GM20000 (cell line): ENCODE results near the gene HACE1.
"Not testable (repeated sequence)": the region's sequence is repeated elsewhere in the genome, so short reads cannot be mapped to it uniquely, and the experiment has no call there.

Source experiments
- DNase-seq: peaks from one replicate; pipeline ENCODE4 v3.0.0; 2012; ENCODE audit warnings: low spot score
- CTCF ChIP-seq: IDR thresholded peaks from 2 replicates; pipeline ENCODE4 v1.5.1; 2012; ENCODE audit warnings: mild to moderate bottlenecking, control low read depth; ENCODE audit errors: extremely low read depth, missing control alignments

Gene HACE1

GRCh38 chr6:104753251-104753650 is 106.5 kb downstream of the HACE1 start:
- DNase-seq = no peak
- TF ChIP-seq CTCF = no peak

- TF ChIP-seq CTCF = no peak
- no peak for DNase-seq
Measured at GRCh38 chr6:104750449-104750848, 109.3 kb downstream of the HACE1 start.

- not testable (repeated sequence) for DNase-seq
Measured at GRCh38 chr6:104739124-104739523, 120.6 kb downstream of the HACE1 start.

- not testable (repeated sequence) for DNase-seq
Measured at GRCh38 chr6:104737567-104737966, 122.2 kb downstream of the HACE1 start.

GRCh38 chr6:104736545-104736944 is 123.2 kb downstream of the HACE1 start:
- no peak for DNase-seq
- TF ChIP-seq CTCF = no peak

GRCh38 chr6:104730450-104730849 is 129.3 kb downstream of the HACE1 start:
- no peak for DNase-seq
- TF ChIP-seq CTCF = no peak

- TF ChIP-seq CTCF = no peak
- DNase-seq = no peak
Measured at GRCh38 chr6:104729433-104729832, 130.3 kb downstream of the HACE1 start.

GRCh38 chr6:104728448-104728847 is 131.3 kb downstream of the HACE1 start:
- DNase-seq = no peak
- no peak for TF ChIP-seq CTCF

- TF ChIP-seq CTCF = no peak
- DNase-seq = no peak
Measured at GRCh38 chr6:104718672-104719071, 141.0 kb downstream of the HACE1 start.
